ENCODE measurements around the gene NR1H3. TPM values are rescaled to one million over a fixed set of nuclear protein-coding genes. Genes with fewer than 3 reads are reported as not detected.

NR1H3 gene
- total RNA-seq, 2 experiments from 2014 or later, result 6.2 to 14.7 TPM

- peak overlapping the region; percentile 83 for H3K4me2 ChIP-seq (ENCODE audit: low read length)
- peak overlapping the region; percentile 89 for H3K4me3 ChIP-seq (ENCODE audit: low read depth, low read length, poor library complexity, severe bottlenecking)
- H4K20me1 ChIP-seq (ENCODE audit: insufficient read depth, low read length), result no peaks in the 10 kb centered on the region
- ChIA-PET POLR2A (interaction anchor here (0.8 to 2.7 kb wide), 9 partner anchors 10 to 151 kb away, joined by 3 to 25 read pairs (median 7); partner anchors contain the start of gene DDB2), CTCF (ENCODE audit: unreplicated experiment) (interaction anchor here (1.5 to 2.5 kb wide), 3 partner anchors 10 to 71 kb away, joined by 5 to 19 read pairs (median 10); partner anchors contain the start of genes ARFGAP2 and DDB2)
- peaks cover 13% of the 10 kb centered on the region for H3K4me1 ChIP-seq (ENCODE audit: insufficient read depth, low read length, poor library complexity, severe bottlenecking)
- TF ChIP-seq EZH2phosphoT487 (IDR thresholded peaks at IDR 0.05; ENCODE audit: borderline replicate concordance, low read depth, low read length) (no peak), CTCF (conservative IDR thresholded peaks at IDR 0.05; ENCODE audit: low read length) (no peak)
- peaks cover 20% of the 10 kb centered on the region; the same call in 1 of the 2 replicates for H3K79me2 ChIP-seq (ENCODE audit: insufficient read depth, low read depth, low read length)
- intact Hi-C loops (cut with micrococcal nuclease; ENCODE audit: unreplicated experiment), result no loop called here
- H3K27ac ChIP-seq (ENCODE audit: low read depth, low read length, poor library complexity, severe bottlenecking), result peak overlapping the region; percentile 60
- peaks cover 19% of the 10 kb centered on the region; the same call in 1 of the 2 replicates for H3K36me3 ChIP-seq (ENCODE audit: insufficient read depth, low read length)
- peak overlapping the region; percentile 83; the same call in 1 of the 2 replicates for H2AFZ ChIP-seq (ENCODE audit: low read length)
- no TSS peak for BruUV-seq (replicated peaks)
- H3K9me3 ChIP-seq (ENCODE audit: low read length), result no peaks in the 10 kb centered on the region
- no peak for DNase-seq (ENCODE audit: low spot score)
- H3K9me2 ChIP-seq (ENCODE audit: insufficient read depth, low read length), result no peaks in the 10 kb centered on the region
These were observed 8.4 kb upstream of the NR1H3 start for GRCh38 chr11:47249378-47249715.

DNA sequence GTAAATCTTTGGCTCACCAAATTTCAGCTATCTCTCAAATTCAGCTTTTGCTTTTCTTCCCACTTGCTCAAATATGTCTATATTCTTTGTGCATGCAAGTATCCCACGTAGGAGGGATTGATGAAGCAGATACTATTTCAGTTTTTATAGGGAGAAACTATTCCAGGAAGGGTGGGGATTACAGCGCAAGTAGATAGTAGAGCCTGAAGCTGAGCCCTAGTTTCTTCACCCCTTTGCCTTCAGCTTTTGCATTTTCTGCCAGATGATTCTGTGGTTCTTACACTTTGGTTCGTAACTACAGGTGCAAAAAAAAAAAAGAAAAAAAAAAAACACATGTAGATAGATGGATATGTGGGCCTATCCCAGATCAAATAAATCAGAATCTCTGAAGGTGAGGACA is 6.0 kb upstream of the NR1H3 start:
- POLR2A ChIA-PET, result interaction anchor here (0.6 to 1.5 kb wide), 3 partner anchors 19 to 37 kb away, joined by 3 to 4 read pairs (median 3); partner anchors contain the start of gene DDB2
- intact Hi-C loops (cut with micrococcal nuclease; ENCODE audit: unreplicated experiment), result no loop called here
- BruUV-seq (replicated peaks), result no TSS peak

More for the DNA sequence above, 6.0 kb upstream of the NR1H3 start:
- Histone ChIP-seq H3K9me2 (ENCODE audit: insufficient read depth, low read length) (no peaks in the 10 kb centered on the region), H3K36me3 (ENCODE audit: insufficient read depth, low read length) (peaks cover 6% of the 10 kb centered on the region; the same call in 1 of the 2 replicates), H3K4me3 (ENCODE audit: low read depth, low read length, poor library complexity, severe bottlenecking) (no peak overlapping the region), H3K9me3 (ENCODE audit: low read length) (no peaks in the 10 kb centered on the region), H3K27ac (ENCODE audit: low read depth, low read length, poor library complexity, severe bottlenecking) (no peak overlapping the region), H3K4me1 (ENCODE audit: insufficient read depth, low read length, poor library complexity, severe bottlenecking) (peaks cover 13% of the 10 kb centered on the region), H3K79me2 (ENCODE audit: insufficient read depth, low read depth, low read length) (peaks cover 20% of the 10 kb centered on the region; the same call in 1 of the 2 replicates), H4K20me1 (ENCODE audit: insufficient read depth, low read length) (no peaks in the 10 kb centered on the region), H2AFZ (ENCODE audit: low read length) (no peak overlapping the region), H3K4me2 (ENCODE audit: low read length) (no peak overlapping the region)
- CTCF ChIA-PET (ENCODE audit: unreplicated experiment), result no interaction called here
- no peak for TF ChIP-seq EZH2phosphoT487 (IDR thresholded peaks at IDR 0.05; ENCODE audit: borderline replicate concordance, low read depth, low read length)
- no peak for TF ChIP-seq CTCF (conservative IDR thresholded peaks at IDR 0.05; ENCODE audit: low read length)
- no peak for DNase-seq (ENCODE audit: low spot score)

Data from OCI-LY7 (cell line).